Measurements from ENCODE around the gene CD69.

CD69 gene

DNA sequence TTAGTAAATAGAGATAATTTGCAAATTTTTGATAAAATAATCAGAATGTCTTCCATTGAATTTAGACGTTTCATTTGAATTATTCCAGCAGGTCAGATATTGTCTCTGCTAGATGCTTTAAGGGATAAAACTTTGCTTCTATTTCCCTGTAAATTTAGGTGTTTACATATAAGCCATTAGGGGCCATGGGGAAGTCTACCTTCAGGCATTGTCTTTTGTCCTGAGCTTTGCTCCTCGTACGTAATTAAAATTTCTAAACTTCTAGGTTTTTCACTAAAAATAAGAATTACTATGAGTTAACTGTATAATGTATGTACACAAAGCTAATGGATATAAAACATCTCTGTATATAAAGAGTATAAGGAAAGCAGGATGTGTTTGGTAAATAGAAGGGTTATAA, 24.1 kb upstream of the CD69 start:
- in situ Hi-C loops (cut with HindIII; ENCODE audit: low pct_ligation_motif_present, low sequenced_read_pairs): no loop called here
- TF ChIP-seq, protein P1, sequence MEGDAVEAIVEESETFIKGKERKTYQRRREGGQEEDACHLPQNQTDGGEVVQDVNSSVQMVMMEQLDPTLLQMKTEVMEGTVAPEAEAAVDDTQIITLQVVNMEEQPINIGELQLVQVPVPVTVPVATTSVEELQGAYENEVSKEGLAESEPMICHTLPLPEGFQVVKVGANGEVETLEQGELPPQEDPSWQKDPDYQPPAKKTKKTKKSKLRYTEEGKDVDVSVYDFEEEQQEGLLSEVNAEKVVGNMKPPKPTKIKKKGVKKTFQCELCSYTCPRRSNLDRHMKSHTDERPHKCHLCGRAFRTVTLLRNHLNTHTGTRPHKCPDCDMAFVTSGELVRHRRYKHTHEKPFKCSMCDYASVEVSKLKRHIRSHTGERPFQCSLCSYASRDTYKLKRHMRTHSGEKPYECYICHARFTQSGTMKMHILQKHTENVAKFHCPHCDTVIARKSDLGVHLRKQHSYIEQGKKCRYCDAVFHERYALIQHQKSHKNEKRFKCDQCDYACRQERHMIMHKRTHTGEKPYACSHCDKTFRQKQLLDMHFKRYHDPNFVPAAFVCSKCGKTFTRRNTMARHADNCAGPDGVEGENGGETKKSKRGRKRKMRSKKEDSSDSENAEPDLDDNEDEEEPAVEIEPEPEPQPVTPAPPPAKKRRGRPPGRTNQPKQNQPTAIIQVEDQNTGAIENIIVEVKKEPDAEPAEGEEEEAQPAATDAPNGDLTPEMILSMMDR (IDR thresholded peaks at IDR 0.05; ENCODE audit: low read depth, low read length, missing control alignments): no peak
- Histone ChIP-seq H3K27ac (no peak overlapping the region), H3K27me3 (replicated peaks) (no peaks in the 10 kb centered on the region), H3K36me3 (replicated peaks) (no peaks in the 10 kb centered on the region), H3K4me3 (ENCODE audit: low read depth, low read length) (no peak overlapping the region)
- no peak for DNase-seq

DNA sequence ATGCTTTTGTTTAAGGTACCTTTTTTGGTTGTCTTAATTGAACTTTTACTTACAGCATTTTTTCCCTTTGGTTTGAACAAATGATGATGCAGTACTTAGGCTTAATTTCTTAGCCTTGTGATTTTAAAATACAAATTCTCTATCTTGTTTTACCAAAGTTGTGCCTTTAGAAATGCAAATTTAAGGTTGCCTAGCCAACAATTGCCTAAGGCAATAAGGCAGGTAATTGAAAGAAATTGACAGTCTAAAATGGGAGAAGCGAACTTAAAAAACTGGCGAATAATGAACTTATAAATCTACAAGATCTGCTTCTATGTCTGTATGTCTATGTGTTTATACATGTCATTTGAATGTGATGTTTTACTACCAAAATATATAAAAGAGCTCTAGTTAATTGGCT, 23.6 kb upstream of the CD69 start:
- H3K4me3 ChIP-seq (ENCODE audit: low read depth, low read length): no peak overlapping the region
- H3K36me3 ChIP-seq (replicated peaks): no peaks in the 10 kb centered on the region
- in situ Hi-C loops (cut with HindIII; ENCODE audit: low pct_ligation_motif_present, low sequenced_read_pairs): no loop called here
- TF ChIP-seq, protein P1 (IDR thresholded peaks at IDR 0.05; ENCODE audit: low read depth, low read length, missing control alignments): no peak
- no peak overlapping the region for H3K27ac ChIP-seq
- H3K27me3 ChIP-seq (replicated peaks): no peaks in the 10 kb centered on the region
- DNase-seq: no peak

DNA sequence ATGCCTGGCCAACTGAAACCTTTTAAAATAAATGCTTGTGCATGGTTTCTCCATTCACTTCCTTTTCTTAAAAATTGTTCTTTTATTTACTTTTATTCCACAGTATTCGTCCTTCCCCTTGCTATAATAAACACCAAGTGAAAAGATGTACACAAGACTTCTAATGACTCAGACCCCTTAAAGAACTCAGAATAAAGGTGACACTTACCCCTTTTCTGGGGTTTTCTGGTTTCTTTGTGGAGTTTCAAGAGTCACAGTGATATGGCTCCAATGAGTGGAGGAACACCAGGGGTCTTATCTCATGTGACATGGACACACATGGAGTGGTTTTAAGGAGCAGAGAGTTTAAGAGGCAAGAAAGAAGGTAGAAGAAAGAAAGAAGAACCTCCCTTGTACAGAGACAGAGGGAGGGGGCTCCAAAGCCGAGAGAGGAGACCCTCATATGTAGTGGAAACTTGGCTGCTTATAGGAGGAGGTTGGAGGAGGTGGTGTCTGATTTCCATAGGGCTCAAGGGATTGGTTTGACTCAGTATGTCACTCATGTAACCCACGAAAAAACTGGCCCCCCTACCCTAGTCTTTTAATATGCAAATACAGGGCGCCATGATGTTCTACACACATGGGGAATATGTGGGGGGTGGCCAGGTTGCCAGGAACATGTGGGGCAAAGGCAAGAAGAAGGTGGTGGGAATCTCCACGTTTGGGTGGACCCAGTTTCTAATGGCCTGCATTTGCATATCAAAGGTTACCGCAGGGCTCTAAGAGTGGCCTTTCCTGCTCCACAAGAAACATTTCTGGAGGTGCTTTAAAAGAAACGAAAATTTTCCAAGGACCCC, 22.1 kb upstream of the CD69 start:
- in situ Hi-C loops (cut with HindIII; ENCODE audit: low pct_ligation_motif_present, low sequenced_read_pairs): no loop called here
- DNase-seq: no peak
- TF ChIP-seq, protein P1 (IDR thresholded peaks at IDR 0.05; ENCODE audit: low read depth, low read length, missing control alignments): no peak
- no peak overlapping the region for H3K4me3 ChIP-seq (ENCODE audit: low read depth, low read length)
- H3K27ac ChIP-seq: no peak overlapping the region
- H3K36me3 ChIP-seq (replicated peaks): no peaks in the 10 kb centered on the region
- H3K27me3 ChIP-seq (replicated peaks): no peaks in the 10 kb centered on the region

DNA sequence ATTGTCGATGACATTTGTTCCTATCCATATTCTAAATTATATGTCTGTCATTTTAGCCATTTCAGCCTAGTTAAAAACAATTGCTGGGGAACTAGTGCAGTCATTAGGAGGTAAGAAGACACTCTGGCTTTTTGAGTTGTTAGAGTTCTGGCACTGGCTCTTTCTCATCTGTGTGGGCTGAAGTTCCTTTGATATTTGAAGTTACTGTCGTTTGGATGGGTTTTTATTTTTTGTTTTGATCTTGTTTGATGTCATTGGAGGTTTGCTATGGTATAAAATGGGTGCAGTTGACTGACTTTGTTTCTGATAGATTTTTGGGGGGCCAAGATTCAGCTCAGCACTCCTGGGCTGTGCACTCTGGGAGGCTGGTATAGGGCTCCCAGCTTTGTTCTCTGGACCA, 20.7 kb upstream of the CD69 start:
- no peaks in the 10 kb centered on the region for H3K27me3 ChIP-seq (replicated peaks)
- DNase-seq: no peak
- H3K4me3 ChIP-seq (ENCODE audit: low read depth, low read length): no peak overlapping the region
- no peaks in the 10 kb centered on the region for H3K36me3 ChIP-seq (replicated peaks)
- H3K27ac ChIP-seq: no peak overlapping the region
- in situ Hi-C loops (cut with HindIII; ENCODE audit: low pct_ligation_motif_present, low sequenced_read_pairs): no loop called here
- TF ChIP-seq, protein P1 (IDR thresholded peaks at IDR 0.05; ENCODE audit: low read depth, low read length, missing control alignments): no peak

DNA sequence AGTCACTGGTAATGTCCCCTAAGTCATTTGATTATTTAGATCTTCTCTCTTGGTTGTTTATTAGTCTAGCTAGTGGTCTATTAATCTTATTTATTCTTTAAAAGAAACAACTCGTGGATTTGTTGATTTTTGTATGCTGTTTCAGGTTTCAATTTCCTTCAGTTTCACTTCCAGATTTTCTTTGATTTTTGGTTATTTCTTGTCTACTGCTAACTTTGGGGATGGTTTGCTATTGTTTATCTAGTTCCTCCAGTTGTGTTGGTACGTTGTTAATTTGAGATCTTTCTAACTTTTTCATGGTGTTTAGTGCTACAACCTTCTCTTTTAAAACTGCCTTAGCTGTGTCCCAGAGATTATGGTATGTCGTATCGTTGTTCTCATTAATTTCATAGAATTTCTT, 18.5 kb upstream of the CD69 start:
- H3K27ac ChIP-seq: no peak overlapping the region
- in situ Hi-C loops (cut with HindIII; ENCODE audit: low pct_ligation_motif_present, low sequenced_read_pairs): no loop called here

More for the DNA sequence above, 18.5 kb upstream of the CD69 start:
- H3K27me3 ChIP-seq (replicated peaks): no peaks in the 10 kb centered on the region
- no peak for DNase-seq
- H3K36me3 ChIP-seq (replicated peaks): no peaks in the 10 kb centered on the region
- no peak overlapping the region for H3K4me3 ChIP-seq (ENCODE audit: low read depth, low read length)
- TF ChIP-seq, protein P1 (IDR thresholded peaks at IDR 0.05; ENCODE audit: low read depth, low read length, missing control alignments): no peak
